H1 (cell line): Measurements from ENCODE around the gene KRT85. TPM values are rescaled to one million over a fixed set of nuclear protein-coding genes. Genes with fewer than 3 reads are reported as not detected.

Source experiments
- CTCF ChIA-PET: fragments of 300-600 bp; sonication (Branson Sonifier 250); formaldehyde crosslinking; loops from one replicate; lab custom pipeline; 2021; ENCODE audit not compliant: partially characterized antibody; lab: Charles Lee
- POLR2A ChIA-PET: fragments of 300-600 bp; sonication (Branson Sonifier 250); formaldehyde crosslinking; loops from one replicate; lab custom pipeline; 2021; ENCODE audit warnings: inconsistent platforms; ENCODE audit not compliant: partially characterized antibody; lab: Charles Lee
- DNase-seq, 2 experiments: peaks; one replicate each; pipeline versions ENCODE4 v3.0.0 to v3.0.0-alpha.2; 2010 to 2022; ENCODE audit warnings: low spot score in 2 of 2, low read depth in 1 of 2, mixed read lengths in 1 of 2
- FAIRE-seq: peaks from 2 replicates; lab custom pipeline; 2011; peaks lifted over from hg19 to GRCh38; lab: Jason Lieb, UNC
- H2AFZ ChIP-seq: 2 replicates; pipeline ENCODE4 v1.8.1; 2012; ENCODE audit warnings: low read length, inconsistent platforms
- H2AK5ac ChIP-seq: 2 replicates; pipeline ENCODE4 v1.6.1; 2013; ENCODE audit warnings: low read depth, low read length
- H2BK120ac ChIP-seq: replicated peaks from 2 replicates; pipeline ENCODE3; 2013; ENCODE audit warnings: low read depth, low read length, inconsistent platforms
- H2BK12ac ChIP-seq: 2 replicates; pipeline ENCODE4 v1.6.1; 2013; ENCODE audit warnings: low read depth, low read length
- H2BK15ac ChIP-seq: 2 replicates; pipeline ENCODE4 v1.6.1; 2013; ENCODE audit warnings: low read length
- H2BK20ac ChIP-seq: 2 replicates; pipeline ENCODE4 v1.6.1; 2013; ENCODE audit warnings: low read length
- H2BK5ac ChIP-seq: 2 replicates; pipeline ENCODE4 v1.6.1; 2013; ENCODE audit warnings: low read depth, low read length
- H3K14ac ChIP-seq: 2 replicates; pipeline ENCODE4 v1.6.1; 2013; ENCODE audit warnings: inconsistent platforms; ENCODE audit not compliant: insufficient read length
- H3K18ac ChIP-seq: 2 replicates; pipeline ENCODE4 v1.6.1; 2013; ENCODE audit warnings: low read length; ENCODE audit errors: extremely low read depth
- H3K23ac ChIP-seq: 2 replicates; pipeline ENCODE4 v1.6.1; 2013; ENCODE audit warnings: inconsistent platforms; ENCODE audit not compliant: insufficient read length
- H3K23me2 ChIP-seq: 2 replicates; pipeline ENCODE4 v1.6.1; 2013; ENCODE audit warnings: low read depth, low read length
- H3K27ac ChIP-seq: 2 replicates; pipeline ENCODE4 v1.6.1; 2011; ENCODE audit warnings: low read depth, low read length, inconsistent platforms
- H3K27me3 ChIP-seq, 4 experiments: replicated peaks in 1 of 4; 1 replicate in 1 of 4; 2 replicates in 3 of 4; pipeline versions ENCODE4 v1.6.1 to v1.8.1; 2011 to 2013; ENCODE audit warnings: low read length in 3 of 4, mild to moderate bottlenecking in 3 of 4, inconsistent platforms in 2 of 4, mixed read lengths in 2 of 4, moderate library complexity in 1 of 4; ENCODE audit not compliant: control insufficient read depth in 3 of 4, insufficient read depth in 3 of 4; ENCODE audit errors: extremely low read depth in 1 of 4
- H3K36me3 ChIP-seq, 4 experiments: 2 replicates each; pipeline versions ENCODE4 v1.6.1 to v1.8.1; 2011 to 2013; ENCODE audit warnings: mild to moderate bottlenecking in 4 of 4, low read length in 3 of 4, moderate library complexity in 2 of 4, control low read depth in 1 of 4, inconsistent platforms in 1 of 4; ENCODE audit not compliant: insufficient read depth in 4 of 4, control insufficient read depth in 2 of 4
- H3K4ac ChIP-seq: replicated peaks from 2 replicates; pipeline ENCODE3; 2013; ENCODE audit warnings: low read length, low read depth, mixed read lengths, inconsistent platforms; ENCODE audit not compliant: insufficient read length
- H3K4me1 ChIP-seq, 4 experiments: replicated peaks in 1 of 4; 1 replicate in 1 of 4; 2 replicates in 3 of 4; pipeline versions ENCODE4 v1.6.1 to v1.8.1; 2011 to 2013; ENCODE audit warnings: low read length in 3 of 4, inconsistent platforms in 2 of 4, mixed read lengths in 1 of 4; ENCODE audit not compliant: insufficient read depth in 4 of 4, control insufficient read depth in 3 of 4
- H3K4me2 ChIP-seq, 2 experiments: 2 replicates each; pipeline versions ENCODE4 v1.6.1 to v1.8.1; 2011 to 2013; ENCODE audit warnings: low read depth in 2 of 2, low read length in 2 of 2, control low read depth in 1 of 2, inconsistent platforms in 1 of 2, mild to moderate bottlenecking in 1 of 2; ENCODE audit not compliant: insufficient read depth in 1 of 2
- H3K4me3 ChIP-seq, 4 experiments: fragments of 200-600, 300-600 bp in 1 of 4; sonication (generic), shearing (Covaris generic), sonication (Bioruptor Twin) in 1 of 4; 2 replicates each; pipeline versions ENCODE4 v1.5.1 to v1.8.1; 2011 to 2016; ENCODE audit warnings: low read length in 4 of 4, low read depth in 3 of 4, control low read depth in 2 of 4, inconsistent platforms in 2 of 4, mild to moderate bottlenecking in 2 of 4, mixed read lengths in 1 of 4, moderate library complexity in 1 of 4; ENCODE audit not compliant: insufficient read depth in 2 of 4; ENCODE audit errors: extremely low read depth in 1 of 4
- H3K56ac ChIP-seq: replicated peaks from 2 replicates; pipeline ENCODE3; 2013; ENCODE audit warnings: low read depth, mild to moderate bottlenecking, mixed read lengths, low read length, inconsistent platforms; ENCODE audit not compliant: insufficient read length
- H3K79me1 ChIP-seq: 2 replicates; pipeline ENCODE4 v1.6.1; 2013; ENCODE audit warnings: low read depth, low read length, control low read depth
- H3K79me2 ChIP-seq, 2 experiments: 2 replicates each; pipeline versions ENCODE4 v1.6.1 to v1.8.1; 2012 to 2013; ENCODE audit warnings: low read length in 2 of 2, mild to moderate bottlenecking in 2 of 2, inconsistent platforms in 1 of 2; ENCODE audit not compliant: insufficient read depth in 2 of 2, control insufficient read depth in 1 of 2
- H3K9ac ChIP-seq, 4 experiments: replicated peaks in 1 of 4; 1 replicate in 1 of 4; 2 replicates in 3 of 4; pipeline versions ENCODE4 v1.6.1 to v1.8.1; 2011 to 2013; ENCODE audit warnings: low read depth in 3 of 4, low read length in 3 of 4, control low read depth in 2 of 4, mild to moderate bottlenecking in 2 of 4, moderate library complexity in 2 of 4, inconsistent platforms in 1 of 4; ENCODE audit errors: extremely low read depth in 1 of 4
- H3K9me3 ChIP-seq, 2 experiments: 2 replicates each; pipeline versions ENCODE4 v1.6.1 to v1.8.1; 2012 to 2013; ENCODE audit warnings: mild to moderate bottlenecking in 2 of 2, moderate library complexity in 2 of 2, control low read depth in 1 of 2, inconsistent platforms in 1 of 2, low read depth in 1 of 2, low read length in 1 of 2, mixed read lengths in 1 of 2; ENCODE audit not compliant: insufficient read depth in 2 of 2
- H4K20me1 ChIP-seq, 2 experiments: replicated peaks in 1 of 2; 2 replicates each; pipeline versions ENCODE3 to v1.8.1; 2011 to 2013; ENCODE audit warnings: inconsistent platforms in 2 of 2, low read length in 2 of 2, mild to moderate bottlenecking in 1 of 2; ENCODE audit not compliant: insufficient read depth in 2 of 2, control insufficient read depth in 1 of 2
- H4K5ac ChIP-seq: 2 replicates; pipeline ENCODE4 v1.6.1; 2013; ENCODE audit warnings: low read length, low read depth, mixed read lengths, inconsistent platforms; ENCODE audit not compliant: insufficient read length
- H4K8ac ChIP-seq: 2 replicates; pipeline ENCODE4 v1.8.0; 2013; ENCODE audit warnings: mild to moderate bottlenecking, moderate library complexity, low read length, inconsistent platforms; ENCODE audit not compliant: insufficient read depth; ENCODE audit errors: extremely low read depth
- H4K91ac ChIP-seq: replicated peaks from 2 replicates; pipeline ENCODE3; 2013; ENCODE audit warnings: low read length, mixed read lengths, inconsistent platforms; ENCODE audit not compliant: insufficient read length
- CBX8 ChIP-seq: fragments of 300-800, 300-1000 bp; sonication (generic); IDR thresholded peaks from 2 replicates; pipeline ENCODE4 v1.7.1; 2016; ENCODE audit warnings: low read depth, low read length, borderline replicate concordance
- CHD1 ChIP-seq: IDR thresholded peaks from 2 replicates; pipeline ENCODE4 v1.6.1; 2012; ENCODE audit warnings: low read depth, low read length, improper control_type of control experiment
- EP300 ChIP-seq, 2 experiments: IDR thresholded peaks; 1 replicate in 1 of 2; 2 replicates in 1 of 2; pipeline ENCODE4 v1.6.1; 2011 to 2012; ENCODE audit warnings: low read depth in 2 of 2, low read length in 2 of 2, mild to moderate bottlenecking in 2 of 2, borderline replicate concordance in 1 of 2, inconsistent platforms in 1 of 2, moderate library complexity in 1 of 2
- GABPA ChIP-seq: IDR thresholded peaks from 2 replicates; pipeline ENCODE4 v1.6.1; 2011; ENCODE audit warnings: mild to moderate bottlenecking, low read length, moderate library complexity, borderline replicate concordance; ENCODE audit not compliant: insufficient read depth
- RBBP5 ChIP-seq: IDR thresholded peaks from 2 replicates; pipeline ENCODE4 v1.7.1; 2012; ENCODE audit warnings: low read depth, mild to moderate bottlenecking, inconsistent platforms, low read length, moderate library complexity, borderline replicate concordance
- WGBS, 2 experiments: shearing (Covaris generic) in 1 of 2; methylation state at CpG; one replicate each; pipeline versions ENCODE4 v1.1.6 to v1.1.7; 2013 to 2015; ENCODE audit warnings: low lambda C conversion rate in 2 of 2, mixed read lengths in 2 of 2, inconsistent platforms in 1 of 2, low coverage in 1 of 2, missing lambda C conversion rate in 1 of 2; ENCODE audit not compliant: insufficient replicate concordance in 2 of 2, insufficient coverage in 1 of 2, insufficient read length in 1 of 2; ENCODE audit errors: extremely low coverage in 1 of 2, missing lambda C conversion rate in 1 of 2; 5-methylcytosine and 5-hydroxymethylcytosine counted together
- polyA plus RNA-seq, 7 experiments: library from polyadenylated mRNA; depleted of rRNA in 3 of 7; stranded (reverse) in 5 of 7; unstranded in 2 of 7; fragments of >200 nt in 5 of 7; fragments of 200-250 nt in 2 of 7; gene quantifications; 1 replicate in 5 of 7; 2 replicates in 1 of 7; 4 replicates in 1 of 7; pipeline versions ENCODE4 v1.2.1 to v1.2.3, GENCODE V29; 2011 to 2013; ENCODE audit warnings: missing spikeins in 2 of 7, mixed read lengths in 2 of 7
- total RNA-seq: library from RNA; stranded (reverse); fragmentation: NEBNext Ultra II Directional; extraction: Animal tissue kit (Norgen Biotek cat#: 25700); gene quantifications from 2 replicates; pipeline ENCODE4 v1.2.1, GENCODE V29; 2021

Gene KRT85
- total and polyA plus RNA-seq, 2 of the 8 experiments (the other 6 are each of a cell fraction or from before 2014, with no cell fraction given) = not detected

- Histone ChIP-seq H3K27me3 (no peaks in the 10 kb centered on the region), H3K4me3 (no peak overlapping the region), H3K27ac (no peak overlapping the region), H2BK12ac (no peak overlapping the region), H3K9ac (no peak overlapping the region), H3K56ac (no peak overlapping the region), H4K91ac (no peak overlapping the region), H2AFZ (no peak overlapping the region), H3K4me2 (no peak overlapping the region), H2AK5ac (no peak overlapping the region), H2BK5ac (no peak overlapping the region), H4K8ac (no peak overlapping the region), H4K20me1 (no peaks in the 10 kb centered on the region), H3K4me1 (no peaks in the 10 kb centered on the region), H2BK15ac (no peak overlapping the region), H3K23me2 (no peaks in the 10 kb centered on the region), H3K79me2 (no peaks in the 10 kb centered on the region), H3K9me3 (no peaks in the 10 kb centered on the region), H3K18ac (no peak overlapping the region), H3K36me3 (no peaks in the 10 kb centered on the region), H3K23ac (no peak overlapping the region), H3K14ac (no peak overlapping the region), H4K5ac (no peak overlapping the region), H3K4ac (no peak overlapping the region), H2BK120ac (no peak overlapping the region), H2BK20ac (no peak overlapping the region), H3K79me1 (no peaks in the 10 kb centered on the region)
- ChIA-PET POLR2A (interaction anchor here (1.6 kb wide), 1 partner anchor 634 kb away, joined by 4 read pairs; the partner anchor contains the start of gene EIF4B), CTCF (interaction anchor here (0.6 to 8.6 kb wide), 34 partner anchors 10 to 871 kb away, joined by 3 to 105 read pairs (median 6); partner anchors contain the start of genes KRT74 and KRT84)
- WGBS, 2 experiments = 87% methylated on average over 3 of the region's 3 CpGs; no CpG with 5 or more reads in 1 of the 2 experiments
- FAIRE-seq (no peak), DNase-seq (no peak)
- TF ChIP-seq CBX8 = no peak
- no peak for TF ChIP-seq RBBP5
- no peak for TF ChIP-seq EP300 (IDR thresholded peaks at IDR 0.05; ENCODE audit: borderline replicate concordance in 1 of 2, low read depth in 2 of 2, low read length in 2 of 2)
- TF ChIP-seq GABPA = no peak
- TF ChIP-seq CHD1 = no peak
Observed at GRCh38 chr12:52371716-52372115, 4.4 kb upstream of the KRT85 start.
